Thymus (tissue), 11 donors: Measurements from ENCODE around the gene DMRTC2. TPM values are rescaled to one million over a fixed set of nuclear protein-coding genes. Genes with fewer than 3 reads are reported as not detected.

Experiments
- DNase-seq, 9 donors: peaks; one replicate each; pipeline ENCODE4 v3.0.0-alpha.2; 2013; ENCODE audit warnings: low spot score in 9 of 9, low read depth in 6 of 9, missing footprints in 1 of 9
- H3K27ac ChIP-seq, 2 donors: one replicate each; pipeline ENCODE4 v1.5.1; 2013; ENCODE audit warnings: control low read depth in 1 of 2, low read depth in 1 of 2, low read length in 1 of 2, mild to moderate bottlenecking in 1 of 2, moderate library complexity in 1 of 2
- H3K27me3 ChIP-seq, 2 donors: one replicate each; pipeline ENCODE4 v1.5.1; 2013; ENCODE audit warnings: low read length in 1 of 2; ENCODE audit not compliant: control insufficient read depth in 2 of 2, insufficient read depth in 1 of 2
- H3K36me3 ChIP-seq, 2 donors: one replicate each; pipeline ENCODE4 v1.5.1; 2013; ENCODE audit warnings: low read length in 1 of 2, mild to moderate bottlenecking in 1 of 2, moderate library complexity in 1 of 2; ENCODE audit not compliant: control insufficient read depth in 2 of 2, insufficient read depth in 2 of 2
- H3K4me1 ChIP-seq, 2 donors: one replicate each; pipeline ENCODE4 v1.5.1; 2013; ENCODE audit warnings: low read length in 2 of 2; ENCODE audit not compliant: control insufficient read depth in 2 of 2, insufficient read depth in 2 of 2
- H3K4me3 ChIP-seq, 2 donors: one replicate each; pipeline ENCODE4 v1.5.1; 2013; ENCODE audit warnings: low read length in 2 of 2, control low read depth in 1 of 2, mild to moderate bottlenecking in 1 of 2
- H3K9me3 ChIP-seq, 2 donors: one replicate each; pipeline ENCODE4 v1.5.1; 2013; ENCODE audit warnings: low read length in 1 of 2, mild to moderate bottlenecking in 1 of 2; ENCODE audit not compliant: control insufficient read depth in 2 of 2, insufficient read depth in 1 of 2
- WGBS: extraction: QIAGEN DNeasy Blood & Tissue Kit; methylation state at CpG from one replicate; pipeline ENCODE4 v1.1.7; 2013; 5-methylcytosine and 5-hydroxymethylcytosine counted together
- polyA plus RNA-seq: library from polyadenylated mRNA; stranded (reverse); fragments of 200-250 nt; gene quantifications from one replicate; pipeline ENCODE4 v1.2.3, GENCODE V29; 2013
- total RNA-seq: library from RNA; stranded (reverse); fragments of 120-200 nt; gene quantifications from one replicate; pipeline ENCODE4 v1.2.4, GENCODE V29; 2013
- donor health status: healthy.

DMRTC2 gene
- total and polyA plus RNA-seq, 2 donors: 0.07 TPM; not detected in 1

- H3K36me3 ChIP-seq: no peaks in the 10 kb centered on the region
- H3K4me1 ChIP-seq: no peaks in the 10 kb centered on the region
- no peaks in the 10 kb centered on the region for H3K9me3 ChIP-seq
- H3K4me3 ChIP-seq: no peak overlapping the region
- no peak overlapping the region for H3K27ac ChIP-seq
- 71% methylated on average over 4 of the region's 4 CpGs for WGBS
- peaks cover 0 to 40% of the 10 kb centered on the region in 2 donors for H3K27me3 ChIP-seq
- no peak for DNase-seq
These were observed 6.6 kb downstream of the DMRTC2 start for GRCh38 chr19:41851456-41851855.

- Histone ChIP-seq H3K4me1 (no peaks in the 10 kb centered on the region), H3K27me3 (peaks cover 0 to 32% of the 10 kb centered on the region in 2 donors), H3K27ac (no peak overlapping the region), H3K9me3 (no peaks in the 10 kb centered on the region), H3K36me3 (no peaks in the 10 kb centered on the region), H3K4me3 (no peak overlapping the region)
- DNase-seq: no peak
- WGBS: 93% methylated on average over 2 of the region's 2 CpGs
These were observed 8.5 kb downstream of the DMRTC2 start for GRCh38 chr19:41853344-41853743.

- DNase-seq: no peak
- H3K27ac ChIP-seq: no peak overlapping the region
- WGBS: 71% methylated on average over 2 of the region's 2 CpGs
- H3K9me3 ChIP-seq: no peaks in the 10 kb centered on the region
- H3K4me3 ChIP-seq: no peak overlapping the region
- peaks cover 0 to 32% of the 10 kb centered on the region in 2 donors for H3K27me3 ChIP-seq
- no peaks in the 10 kb centered on the region for H3K4me1 ChIP-seq
- no peaks in the 10 kb centered on the region for H3K36me3 ChIP-seq
These were observed 8.9 kb downstream of the DMRTC2 start for GRCh38 chr19:41853768-41854167.

- DNase-seq: no peak
- Histone ChIP-seq H3K9me3 (no peaks in the 10 kb centered on the region), H3K4me3 (no peak overlapping the region), H3K36me3 (peaks cover 26 to 33% of the 10 kb centered on the region in 2 donors), H3K27ac (peak overlapping the region in 1 of 2 donors; percentile 45), H3K4me1 (peaks cover 8 to 28% of the 10 kb centered on the region in 2 donors), H3K27me3 (peaks cover 0 to 5% of the 10 kb centered on the region in 2 donors)
- 8% methylated on average over 8 of the region's 8 CpGs for WGBS
These were observed 14.4 kb downstream of the DMRTC2 start for GRCh38 chr19:41859213-41859617.

- WGBS: under 1% methylated on average over 76 of the region's 76 CpGs
These were observed 15.0 kb downstream of the DMRTC2 start, which contains the start of gene RPS19 for GRCh38 chr19:41859618-41860418. TSS of gene RPS19 (plus strand) at chr19:41860255. CDS start at chr19:41860775, 520 bp downstream.

GRCh38 chr19:41860419-41861115 lies 15.7 kb downstream of the DMRTC2 start:
- no peaks in the 10 kb centered on the region for H3K9me3 ChIP-seq
- peaks cover 39 to 46% of the 10 kb centered on the region in 2 donors for H3K36me3 ChIP-seq
- 1% methylated on average over 45 of the region's 45 CpGs for WGBS
- no peaks in the 10 kb centered on the region for H3K27me3 ChIP-seq
- peaks cover 8 to 28% of the 10 kb centered on the region in 2 donors for H3K4me1 ChIP-seq
- peak overlapping the region; percentile 61 to 63 for H3K4me3 ChIP-seq
- peak in 2 of 9 donors; percentile 20 to 40 for DNase-seq
- peak overlapping the region; percentile 70 to 72 for H3K27ac ChIP-seq

More at GRCh38 chr19:41859618-41860418, 15.0 kb downstream of the DMRTC2 start, which contains the start of gene RPS19:
- Histone ChIP-seq H3K27ac (peak within 1 kb of the TSS; percentile 72 to 95), H3K4me1 (peaks cover 8 to 28% of the 10 kb centered on the region in 2 donors), H3K27me3 (peaks cover 0 to 3% of the 10 kb centered on the region in 2 donors), H3K4me3 (peak within 1 kb of the TSS; percentile 61 to 63), H3K9me3 (no peaks in the 10 kb centered on the region), H3K36me3 (peaks cover 32 to 39% of the 10 kb centered on the region in 2 donors)
- DNase-seq: peak; percentile 97 to 99 (median 99)

- peaks cover 8 to 30% of the 10 kb centered on the region in 2 donors for H3K4me1 ChIP-seq
- H3K27me3 ChIP-seq: no peaks in the 10 kb centered on the region
- DNase-seq: no peak
- H3K27ac ChIP-seq: no peak overlapping the region
- peaks cover 43 to 48% of the 10 kb centered on the region in 2 donors for H3K36me3 ChIP-seq
- WGBS: 55% methylated on average over 9 of the region's 9 CpGs
- no peaks in the 10 kb centered on the region for H3K9me3 ChIP-seq
- H3K4me3 ChIP-seq: peak overlapping the region; percentile 61 to 63
These were observed 16.4 kb downstream of the DMRTC2 start for GRCh38 chr19:41861116-41861768.

- WGBS: 95% methylated on average over 9 of the region's 9 CpGs
- peaks cover 8 to 32% of the 10 kb centered on the region in 2 donors for H3K4me1 ChIP-seq
- no peak overlapping the region for H3K27ac ChIP-seq
- peaks cover 47 to 52% of the 10 kb centered on the region in 2 donors for H3K36me3 ChIP-seq
- no peak overlapping the region for H3K4me3 ChIP-seq
- H3K27me3 ChIP-seq: no peaks in the 10 kb centered on the region
- DNase-seq: no peak
- H3K9me3 ChIP-seq: no peaks in the 10 kb centered on the region
These were observed 17.0 kb downstream of the DMRTC2 start for GRCh38 chr19:41861846-41862245.
